Stimulated activated CD8-positive, alpha-beta memory T cell treated with anti-CD3 and anti-CD28 coated beads, Interleukin-7, amount 100 ng/mL, for 4 hours (primary cell): ENCODE results near the gene CDH13.

Source experiments
- DNase-seq, 2 donors: peaks; one replicate each; pipeline ENCODE4 v3.0.0-alpha.2; 2020; ENCODE audit warnings: low read depth in 2 of 2

The CDH13 gene

DNA sequence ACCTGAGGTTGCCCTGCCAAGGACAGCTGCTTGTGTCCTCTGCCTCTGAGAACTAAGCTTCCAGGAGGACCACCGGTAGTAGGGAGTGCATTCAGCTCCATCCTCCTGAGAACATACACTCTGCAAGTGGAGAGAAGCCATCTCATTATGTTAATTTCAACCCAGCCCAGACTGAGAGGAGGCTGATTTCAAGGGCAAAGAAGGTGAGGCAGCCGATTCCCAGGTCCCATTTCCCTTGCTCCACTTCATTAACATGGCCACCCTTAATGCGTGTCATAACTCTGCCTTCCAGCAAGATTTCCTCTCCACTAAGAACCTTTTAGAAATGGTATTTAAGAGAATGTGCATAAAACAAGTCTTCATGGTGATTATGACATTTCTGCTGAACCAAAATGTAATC lies 72.5 kb downstream of the CDH13 start:
- DNase-seq = no peak

DNA sequence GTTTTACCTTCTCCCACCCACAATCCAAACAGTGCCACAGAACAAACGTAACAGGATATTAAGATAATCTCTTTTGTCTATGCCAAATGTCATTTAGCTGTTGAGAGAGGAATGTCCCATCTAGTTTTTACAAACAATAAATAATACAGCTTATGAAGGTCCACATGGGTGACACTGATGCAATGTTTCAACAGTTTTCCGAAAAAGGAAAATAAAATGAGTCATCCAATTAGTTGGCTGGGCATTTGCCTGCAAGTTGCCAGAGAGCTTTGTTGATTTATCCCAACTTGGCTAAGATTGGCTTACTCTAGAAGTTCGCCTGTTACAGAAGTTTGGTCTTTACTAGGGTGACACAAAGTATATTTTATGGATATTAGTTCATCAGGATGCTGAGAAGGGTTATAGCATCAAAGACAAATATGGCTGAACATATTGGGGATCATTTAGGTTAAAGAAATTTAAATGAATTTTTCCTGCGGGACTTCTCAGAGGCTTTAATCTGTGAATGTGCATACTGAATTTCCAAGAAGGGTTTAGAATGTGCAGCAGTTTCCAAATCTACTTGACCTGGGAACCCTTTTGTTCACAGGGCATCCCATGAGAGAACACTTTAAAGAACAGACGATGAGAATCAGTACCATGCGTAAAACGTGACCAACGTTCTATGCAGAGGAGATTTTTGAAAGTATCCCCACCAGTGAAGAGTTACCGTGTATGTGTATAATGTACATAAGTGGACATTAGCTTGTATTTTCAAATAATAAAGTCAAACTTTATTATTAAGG lies 73.1 kb downstream of the CDH13 start:
- DNase-seq = no peak

DNA sequence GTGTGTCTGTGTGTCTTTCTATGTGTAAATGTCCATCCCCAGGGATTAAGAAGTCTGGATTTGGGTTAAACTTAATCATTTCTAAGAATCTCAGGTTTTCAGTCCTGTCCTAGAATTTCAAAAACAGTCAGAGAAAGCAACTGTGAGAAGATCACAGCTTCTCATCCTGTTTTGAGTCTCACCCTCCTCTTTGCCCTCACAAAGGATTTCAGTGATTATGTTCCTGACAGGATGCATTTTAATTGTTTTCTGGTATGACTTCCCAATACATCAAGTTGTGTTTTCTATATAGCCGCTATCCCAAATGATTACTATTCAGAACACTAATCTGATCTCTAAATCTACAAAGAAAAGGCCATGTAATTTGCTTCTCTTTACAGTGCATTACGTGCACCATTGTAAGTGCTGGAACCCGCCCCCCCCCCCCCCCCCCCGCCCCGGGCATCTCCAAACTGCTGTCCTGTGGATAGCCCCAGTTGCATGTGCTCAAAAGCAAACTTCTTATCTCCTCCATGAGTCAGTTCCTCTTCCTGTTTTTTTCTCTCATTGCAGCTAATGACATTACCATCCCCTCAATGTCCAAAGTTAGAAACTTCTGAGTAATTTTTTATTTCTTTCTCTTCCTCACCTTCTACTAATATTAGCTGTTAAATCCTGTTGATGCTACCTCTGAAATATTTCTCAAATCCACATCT lies 73.9 kb downstream of the CDH13 start:
- no peak for DNase-seq

DNA sequence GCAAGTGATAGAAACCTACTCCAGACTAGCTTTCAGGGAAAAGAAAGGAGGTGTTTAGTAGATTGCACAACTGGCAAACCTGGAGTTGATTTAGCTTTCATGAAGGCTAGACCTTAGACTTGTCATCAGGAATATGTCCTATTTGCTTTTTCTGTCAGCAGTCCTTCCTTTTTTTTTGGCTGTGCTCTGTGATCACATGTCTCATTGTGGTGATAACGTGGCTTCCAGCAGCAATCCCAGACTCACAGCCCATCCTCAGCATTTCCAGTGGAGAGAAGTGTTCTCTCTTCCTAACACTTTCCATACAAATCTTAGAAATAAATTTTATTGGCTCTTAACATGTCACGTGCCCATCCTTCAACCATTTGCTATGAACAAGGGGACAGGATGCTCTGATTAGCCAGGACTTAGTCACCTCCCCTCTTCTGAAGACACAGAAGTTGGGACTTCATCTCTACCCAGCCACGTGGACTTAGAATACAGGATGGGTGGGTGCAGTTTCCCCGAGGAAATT lies 74.7 kb downstream of the CDH13 start:
- no peak for DNase-seq

DNA sequence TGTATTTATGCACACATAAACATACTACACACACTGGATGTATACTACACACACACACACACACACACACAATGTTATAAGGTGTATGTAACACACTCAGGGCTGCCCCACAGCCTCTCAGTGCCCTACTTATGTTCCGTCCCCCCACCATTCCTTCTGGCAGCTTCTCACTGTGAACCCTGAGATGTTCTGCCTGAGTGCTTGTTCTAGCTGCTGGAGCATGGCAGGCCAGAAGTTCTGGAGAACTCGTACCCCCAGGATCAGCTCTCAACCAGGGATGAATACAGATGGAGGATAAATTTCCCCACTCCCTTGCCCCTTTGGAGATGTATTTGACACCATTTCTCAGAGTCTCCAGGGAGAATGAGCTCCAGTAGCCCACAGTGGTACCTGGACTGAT lies 76.4 kb downstream of the CDH13 start:
- DNase-seq = no peak

DNA sequence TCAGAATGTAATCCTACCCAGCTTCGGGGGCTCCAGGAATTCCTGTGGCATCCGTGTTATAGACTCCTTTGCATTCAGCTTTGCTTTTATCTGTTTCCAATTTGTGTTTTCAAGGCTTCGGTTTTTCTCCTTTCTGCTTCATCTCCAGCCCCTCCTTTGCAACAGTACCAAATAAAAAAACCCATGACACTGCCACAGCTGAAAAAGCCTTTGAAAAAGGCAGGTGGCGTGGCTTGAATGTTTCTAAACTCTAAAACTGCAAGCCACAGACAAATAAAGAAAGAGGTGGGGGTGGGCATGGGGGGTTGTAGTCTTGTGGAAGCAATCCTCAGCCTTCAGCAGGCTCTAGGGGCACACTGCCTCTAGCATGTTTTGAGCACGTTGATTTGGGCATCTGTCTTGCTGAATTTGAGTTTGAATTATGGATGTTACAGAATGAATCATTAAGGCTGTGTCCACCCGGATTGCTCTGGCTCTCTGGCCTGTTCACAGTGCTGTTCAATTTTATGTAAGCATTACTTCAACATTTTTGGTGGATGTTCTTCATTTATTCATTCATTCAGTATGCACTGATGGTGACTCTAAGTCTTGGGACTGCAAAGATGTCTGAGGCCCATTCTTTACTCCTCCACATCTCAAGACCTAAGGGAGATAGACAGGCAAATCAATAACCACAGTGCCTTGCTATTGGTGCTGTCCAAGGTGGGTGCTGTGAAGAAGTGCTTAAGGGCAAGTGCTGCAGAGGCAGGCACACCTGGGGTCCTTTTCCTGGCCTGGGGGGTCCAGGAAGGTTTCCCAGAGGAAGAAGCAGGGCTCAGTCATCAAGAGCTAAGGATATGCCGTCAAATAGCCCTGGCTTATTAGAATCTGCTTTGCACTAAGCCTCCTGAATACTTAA lies 77.4 kb downstream of the CDH13 start:
- no peak for DNase-seq

DNA sequence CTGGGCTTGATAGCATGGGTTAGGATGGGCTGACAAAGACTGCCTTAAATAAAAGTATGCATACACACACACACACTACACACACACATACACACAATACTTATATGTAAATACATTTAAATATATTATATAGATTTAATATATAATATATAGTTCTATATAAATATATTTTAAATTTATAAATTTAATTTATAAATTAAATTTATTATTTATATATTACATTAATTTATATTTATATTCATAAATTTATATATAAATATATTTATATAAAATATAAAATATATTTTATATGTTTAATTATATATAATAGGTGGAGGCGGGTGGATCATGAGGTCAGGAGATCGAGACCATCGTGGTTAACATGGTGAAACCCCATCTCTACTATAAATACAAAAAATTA lies 83.2 kb downstream of the CDH13 start:
- no peak for DNase-seq

DNA sequence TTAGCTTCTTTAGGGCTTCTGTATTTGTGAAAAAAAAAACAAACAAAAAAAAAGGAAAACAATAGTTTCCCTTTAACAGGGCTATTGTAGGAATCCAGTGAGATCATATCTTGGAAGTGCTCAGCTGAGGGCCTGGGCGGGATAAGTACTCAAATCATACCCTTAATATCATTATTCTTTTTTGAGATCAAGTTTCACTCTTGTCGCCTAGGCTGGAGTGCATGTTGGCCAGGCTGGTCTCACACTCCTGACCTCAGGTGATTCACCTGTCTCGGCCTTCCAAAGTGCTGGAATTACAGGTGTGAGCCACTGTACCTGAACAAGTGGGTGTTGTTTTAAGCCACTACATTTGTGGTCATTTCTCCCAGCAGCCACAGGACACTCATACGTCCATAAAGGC lies 87.0 kb downstream of the CDH13 start:
- DNase-seq = no peak

DNA sequence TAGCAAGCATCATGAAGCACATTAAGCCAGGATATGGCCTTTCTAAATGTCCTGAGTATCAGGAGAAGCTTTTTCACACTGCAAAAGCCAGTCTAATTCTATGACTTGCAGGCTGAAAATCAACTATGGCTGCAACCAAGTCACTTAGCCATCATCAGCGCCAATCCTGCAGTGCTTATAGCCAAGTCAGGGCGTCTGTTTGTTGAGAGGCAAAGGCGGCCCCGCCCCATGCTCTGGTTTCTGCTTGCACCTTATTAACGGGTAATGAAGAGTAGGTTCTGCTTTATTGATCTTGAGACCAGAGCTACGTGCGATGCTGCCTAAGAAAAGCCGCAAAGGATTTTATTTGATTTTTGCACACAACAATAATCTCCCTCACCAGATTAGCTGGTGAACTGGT lies 88.4 kb downstream of the CDH13 start:
- DNase-seq = no peak

DNA sequence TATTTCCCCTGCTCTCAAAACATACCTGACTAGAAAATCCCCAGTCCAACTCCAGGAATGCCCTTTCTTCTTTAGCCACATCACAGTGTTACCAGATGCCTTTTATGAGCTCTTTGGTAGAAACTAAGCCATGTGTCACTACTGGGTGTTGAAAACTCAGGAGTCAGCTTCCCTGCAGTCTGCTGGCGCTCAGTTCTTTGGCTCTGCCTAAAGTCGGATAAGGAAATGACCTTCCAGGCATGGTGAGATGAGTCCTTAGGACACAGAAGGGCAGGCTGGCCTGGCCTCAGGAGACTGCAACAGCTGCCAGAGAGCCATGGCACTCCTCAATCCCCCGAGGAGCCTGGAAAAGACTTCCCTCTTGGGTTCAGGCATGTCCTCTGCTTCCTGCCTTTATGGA lies 89.1 kb downstream of the CDH13 start:
- DNase-seq = no peak

DNA sequence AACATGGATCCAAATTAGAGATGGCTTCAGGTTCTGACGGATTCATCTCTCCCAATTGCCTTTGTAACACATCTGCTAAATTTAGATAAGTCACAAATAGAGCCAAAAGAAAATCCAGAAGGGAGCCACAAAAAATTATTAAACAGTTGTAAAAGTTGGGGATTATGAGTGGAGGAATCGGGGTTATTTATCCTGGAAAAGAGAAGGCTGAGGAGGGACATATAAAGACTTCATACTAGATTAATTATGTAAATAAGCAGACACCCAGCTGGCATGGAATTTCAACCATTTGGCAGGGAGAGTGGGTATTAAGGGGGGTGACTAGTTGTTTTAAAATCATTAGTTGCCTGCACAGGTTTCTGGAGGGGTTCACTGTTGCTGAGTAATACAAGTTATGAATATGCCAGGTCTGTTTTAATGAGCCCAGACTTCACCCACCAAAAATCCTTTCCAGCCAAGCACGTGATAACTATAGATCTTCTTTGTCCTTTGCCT lies 89.6 kb downstream of the CDH13 start:
- DNase-seq = no peak

DNA sequence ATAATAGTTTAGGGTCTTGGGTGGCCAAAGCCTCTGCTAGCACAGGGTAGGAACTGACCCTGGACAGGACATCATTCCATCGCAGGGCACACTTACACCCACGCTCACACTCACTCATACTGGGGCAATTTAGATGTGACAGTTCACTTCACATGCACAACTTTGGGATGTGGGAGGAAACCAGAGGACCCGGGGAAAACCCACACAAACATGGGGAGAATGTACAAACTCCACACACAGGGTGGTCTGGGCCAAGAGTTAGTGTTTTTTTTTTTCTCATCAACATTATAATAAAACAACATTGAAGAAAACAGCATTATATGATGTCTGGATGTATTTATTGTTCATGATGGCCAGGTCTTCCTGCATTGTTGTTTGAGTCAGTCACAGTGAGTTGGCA lies 93.6 kb downstream of the CDH13 start:
- DNase-seq = no peak

DNA sequence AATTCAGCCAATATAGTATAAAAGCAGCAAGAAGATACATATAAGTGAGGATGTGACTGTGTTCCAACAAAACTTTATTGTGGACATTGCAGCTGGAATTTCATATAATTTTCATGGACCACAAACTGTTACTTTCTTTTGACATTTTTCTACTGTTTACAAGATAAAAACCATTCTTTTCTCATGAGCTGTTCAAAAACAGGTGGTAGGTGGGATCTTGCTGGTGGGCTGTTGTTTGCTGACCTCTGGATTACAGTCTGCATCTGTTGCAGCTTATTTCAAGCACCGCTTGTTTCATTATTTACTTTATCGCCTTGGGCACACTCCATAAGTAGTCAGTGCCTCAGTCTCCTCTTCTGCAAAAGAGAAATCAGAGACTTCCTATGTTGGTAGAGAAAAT lies 99.5 kb downstream of the CDH13 start:
- DNase-seq = no peak

DNA sequence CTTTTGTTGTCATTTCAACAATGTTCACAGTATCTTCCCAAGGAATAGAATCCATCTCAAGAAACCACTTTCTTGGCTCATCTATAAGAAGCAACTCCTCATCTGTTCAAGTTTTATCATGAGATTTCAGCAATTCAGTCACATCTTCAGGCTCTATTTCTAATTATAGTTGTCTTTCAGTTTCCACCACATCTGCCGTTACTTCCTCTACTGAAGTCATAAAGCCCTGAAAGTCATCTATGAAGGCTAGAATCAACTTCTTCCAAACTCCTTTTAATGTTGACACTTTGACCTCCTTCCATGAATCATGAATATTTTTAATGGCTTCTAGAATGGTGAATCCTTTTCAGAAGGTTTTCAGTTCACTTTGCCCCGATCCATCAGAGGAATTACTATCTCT lies 102.1 kb downstream of the CDH13 start:
- DNase-seq = no peak

DNA sequence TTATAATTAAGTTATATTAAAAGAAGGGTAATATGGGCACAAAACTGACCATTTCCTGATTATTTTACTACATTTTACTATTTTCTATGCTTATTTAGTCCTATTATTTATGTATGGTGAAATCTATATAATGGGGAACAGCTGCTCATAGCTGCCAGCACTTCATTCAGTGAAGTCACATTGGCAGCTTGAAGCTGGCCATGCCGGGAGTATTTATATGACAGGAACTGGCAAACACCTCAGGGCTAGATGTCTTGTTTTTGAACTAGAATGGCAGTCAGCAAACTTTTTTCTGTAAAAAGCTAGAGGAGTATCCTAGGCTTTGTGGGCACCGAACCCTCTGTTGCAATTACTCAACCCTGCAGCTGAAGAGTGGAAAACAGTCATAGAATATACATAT lies 104.1 kb downstream of the CDH13 start:
- DNase-seq = no peak

DNA sequence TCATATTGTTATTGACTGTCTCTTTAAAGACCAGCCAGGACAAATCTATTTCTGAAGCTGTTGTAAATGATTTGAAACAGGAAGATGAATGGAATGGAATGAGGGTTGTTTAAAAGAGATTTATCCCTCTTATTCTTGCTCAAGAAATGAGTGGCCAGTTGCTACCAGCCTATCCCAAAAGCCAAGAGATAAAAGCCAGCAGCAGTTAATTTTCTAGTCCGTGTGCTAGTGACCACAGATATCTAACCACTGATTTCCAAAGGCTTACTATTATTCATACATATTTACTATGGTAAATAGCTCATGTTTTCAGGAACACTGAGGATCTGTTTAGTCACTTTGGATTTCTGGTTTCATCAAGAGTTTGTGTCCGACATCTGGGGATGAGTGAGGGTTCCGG lies 105.7 kb downstream of the CDH13 start:
- DNase-seq = no peak

DNA sequence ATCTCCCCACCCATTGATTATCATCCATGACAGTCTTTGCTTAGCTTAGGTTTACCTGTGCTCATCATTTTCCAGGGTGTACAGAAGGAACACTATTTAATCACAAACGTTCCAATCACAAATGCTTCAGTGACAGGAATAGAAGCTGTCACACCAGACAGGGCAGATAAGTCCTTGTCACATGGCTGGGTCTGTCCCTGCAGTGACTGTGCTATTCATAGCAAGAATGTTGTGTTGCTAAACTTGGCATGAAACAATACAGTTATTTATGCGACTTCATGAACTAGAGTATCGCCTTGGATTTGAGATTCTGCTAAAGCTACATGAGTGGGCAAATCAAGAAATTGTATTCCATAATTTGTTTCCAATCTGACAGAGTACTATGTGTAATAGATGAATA lies 108.4 kb downstream of the CDH13 start:
- no peak for DNase-seq

DNA sequence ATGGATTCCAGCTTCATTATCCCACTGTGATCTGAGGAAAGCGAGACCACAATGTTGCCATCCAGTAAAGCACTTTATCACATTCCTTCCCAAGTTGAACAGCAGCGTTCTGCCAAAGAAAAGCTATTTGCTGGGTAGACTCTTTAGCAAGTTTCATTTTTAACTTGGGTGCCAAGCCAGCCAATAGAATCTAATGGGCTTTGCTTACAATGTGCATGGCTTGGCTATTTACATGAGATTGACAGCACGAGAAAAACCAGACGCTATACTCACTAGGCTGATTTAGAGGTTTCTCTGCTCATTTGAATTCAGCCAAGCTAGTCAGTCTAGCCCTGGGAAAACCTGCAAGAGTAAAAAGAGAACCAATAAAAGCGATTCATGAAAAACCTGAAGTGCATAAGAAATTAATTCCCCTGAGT lies 108.9 kb downstream of the CDH13 start:
- no peak for DNase-seq

DNA sequence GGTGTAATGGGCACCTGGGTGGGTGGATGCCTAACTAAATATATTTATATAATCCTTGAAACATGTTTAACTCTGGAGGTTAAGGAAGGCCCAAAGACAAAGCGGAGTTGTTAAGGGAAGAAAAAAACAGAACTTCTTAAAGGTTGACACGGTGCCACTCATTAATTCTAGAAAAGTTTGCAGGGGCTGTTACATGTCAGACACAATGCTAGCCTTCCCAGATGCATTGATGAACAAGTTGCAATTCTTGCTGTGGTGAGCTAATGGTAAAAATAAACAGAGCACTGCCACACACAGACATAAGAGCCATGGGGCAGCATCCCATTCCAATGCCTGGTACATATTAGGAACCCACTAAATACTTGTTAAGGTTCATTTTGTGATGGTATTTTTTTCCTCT lies 109.5 kb downstream of the CDH13 start:
- no peak for DNase-seq

DNA sequence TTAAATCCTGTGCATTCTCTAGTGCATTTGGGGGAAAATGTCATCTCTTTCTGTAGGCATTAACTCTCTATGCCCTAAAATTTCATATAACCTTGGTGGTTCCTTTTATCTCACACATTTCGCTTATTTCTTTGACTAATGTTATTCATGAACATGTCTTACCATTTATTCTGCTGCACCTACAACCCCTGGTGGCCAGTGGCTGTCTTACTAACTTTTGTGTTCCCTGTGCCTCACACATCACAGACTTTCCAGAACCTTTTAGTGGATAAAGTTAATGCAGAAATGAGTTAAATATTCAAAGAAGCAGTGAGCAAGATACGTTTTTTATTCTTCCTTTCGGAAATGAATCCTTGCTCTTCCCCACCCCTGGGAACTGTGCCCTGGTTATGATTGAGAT lies 111.9 kb downstream of the CDH13 start:
- DNase-seq = no peak

DNA sequence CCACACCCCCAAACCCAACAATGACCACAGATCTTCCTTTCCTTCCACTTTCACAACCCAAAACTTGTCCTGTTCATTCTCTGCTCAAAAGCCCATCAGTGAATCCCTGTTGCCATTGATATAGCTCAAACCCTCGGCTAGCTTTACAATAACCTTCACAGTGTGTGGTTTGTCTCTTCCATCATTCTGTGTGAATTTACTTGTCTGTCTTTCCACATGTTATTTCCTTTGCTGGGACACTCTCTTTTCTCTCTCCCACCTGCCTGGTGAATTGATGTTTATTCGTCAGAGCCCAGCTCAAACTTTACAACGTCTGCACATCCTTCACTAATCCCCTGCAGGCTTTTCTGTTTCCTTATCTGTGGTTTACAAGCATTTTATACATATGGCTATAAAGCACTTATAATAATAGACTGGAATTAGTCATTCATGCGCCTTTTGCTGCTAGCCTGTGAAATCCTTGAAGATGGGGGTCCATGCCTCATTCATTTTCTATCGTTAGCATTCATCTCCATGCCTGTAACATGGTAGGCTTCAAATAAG lies 114.4 kb downstream of the CDH13 start:
- no peak for DNase-seq

DNA sequence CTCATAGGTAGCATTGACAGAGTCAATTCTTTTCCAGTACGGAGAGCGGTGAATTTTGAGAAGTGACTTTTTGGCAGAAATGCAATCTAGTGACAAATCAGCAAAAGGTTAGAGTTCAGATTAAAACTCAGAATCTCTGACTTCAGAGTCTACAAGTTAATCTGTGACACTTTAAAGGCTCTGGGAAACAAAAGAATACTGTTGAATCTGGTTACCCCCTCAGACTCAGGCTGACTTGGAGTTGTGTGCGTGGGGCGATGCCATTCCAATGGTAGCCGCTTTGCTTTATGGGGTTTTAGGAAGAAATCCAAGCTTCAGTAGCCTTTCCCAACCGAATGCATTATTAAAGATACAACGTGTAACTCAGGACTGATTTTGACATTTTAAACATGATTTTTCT lies 118.2 kb downstream of the CDH13 start:
- no peak for DNase-seq
